Subcutaneous abdominal adipose tissue (tissue), 5 donors: ENCODE data around the gene ANO5.

Experiments used
- H3K27ac ChIP-seq: one replicate; pipeline ENCODE4 v1.7.0; 2013; ENCODE audit warnings: low read depth, mild to moderate bottlenecking, inconsistent platforms, low read length, moderate library complexity
- H3K27me3 ChIP-seq, 5 donors: one replicate each; pipeline ENCODE4 v1.7.0; 2013; ENCODE audit warnings: low read length in 5 of 5, inconsistent platforms in 1 of 5; ENCODE audit not compliant: control insufficient read depth in 5 of 5, insufficient read depth in 4 of 5
- H3K36me3 ChIP-seq, 5 donors: one replicate each; pipeline ENCODE4 v1.7.0; 2013; ENCODE audit warnings: low read length in 5 of 5; ENCODE audit not compliant: control insufficient read depth in 5 of 5, insufficient read depth in 5 of 5
- H3K4me1 ChIP-seq, 5 donors: one replicate each; pipeline ENCODE4 v1.7.0; 2013; ENCODE audit warnings: low read length in 5 of 5, mild to moderate bottlenecking in 3 of 5, moderate library complexity in 1 of 5; ENCODE audit not compliant: control insufficient read depth in 5 of 5, insufficient read depth in 5 of 5
- H3K4me3 ChIP-seq, 5 donors: one replicate each; pipeline ENCODE4 v1.7.0; 2013; ENCODE audit warnings: low read length in 5 of 5, low read depth in 1 of 5
- H3K9ac ChIP-seq, 5 donors: one replicate each; pipeline ENCODE4 v1.7.0; 2013; ENCODE audit warnings: low read length in 5 of 5, mild to moderate bottlenecking in 4 of 5, moderate library complexity in 3 of 5
- H3K9me3 ChIP-seq, 5 donors: one replicate each; pipeline ENCODE4 v1.7.0; 2013; ENCODE audit warnings: low read length in 5 of 5; ENCODE audit not compliant: control insufficient read depth in 5 of 5
- donor health status: healthy.
- donor health status: healthy.
- donor health status: healthy.
- donor health status: healthy.
- donor health status: healthy.

The ANO5 gene

GRCh38 chr11:22192642-22193347 lies at the start of gene ANO5:
Gene ANO5, plus strand, starts transcription at chr11:22193085. Its CDS starts 408 bp downstream, at chr11:22193493.
- peak within 1 kb of the TSS; percentile 69 to 88 (median 77) for H3K4me3 ChIP-seq
- peaks cover 0 to 24% (median 22%) of the 10 kb centered on the region in 5 donors for H3K4me1 ChIP-seq
- peak within 1 kb of the TSS in 4 of 5 donors; percentile 63 to 80 (median 70) for H3K9ac ChIP-seq
- no peaks in the 10 kb centered on the region for H3K9me3 ChIP-seq
- H3K27ac ChIP-seq = no peak within 1 kb of the TSS
- peaks cover 0 to 3% (median 0%) of the 10 kb centered on the region in 5 donors for H3K27me3 ChIP-seq
- no peaks in the 10 kb centered on the region for H3K36me3 ChIP-seq

GRCh38 chr11:22151649-22152197 lies 41.2 kb upstream of the ANO5 start:
- H3K27me3 ChIP-seq = peaks cover 0 to 4% (median 0%) of the 10 kb centered on the region in 5 donors
- no peaks in the 10 kb centered on the region for H3K36me3 ChIP-seq
- no peak overlapping the region for H3K4me3 ChIP-seq
- no peak overlapping the region for H3K27ac ChIP-seq
- no peaks in the 10 kb centered on the region for H3K9me3 ChIP-seq
- H3K4me1 ChIP-seq = no peaks in the 10 kb centered on the region
- H3K9ac ChIP-seq = no peak overlapping the region

- H3K27me3 ChIP-seq = peaks cover 0 to 6% (median 0%) of the 10 kb centered on the region in 5 donors
- no peak overlapping the region for H3K4me3 ChIP-seq
- no peak overlapping the region for H3K27ac ChIP-seq
- H3K9me3 ChIP-seq = no peaks in the 10 kb centered on the region
- H3K36me3 ChIP-seq = no peaks in the 10 kb centered on the region
- no peaks in the 10 kb centered on the region for H3K4me1 ChIP-seq
- no peak overlapping the region for H3K9ac ChIP-seq
These were observed 35.4 kb upstream of the ANO5 start for GRCh38 chr11:22157531-22157930.

GRCh38 chr11:22161489-22161888 lies 31.4 kb upstream of the ANO5 start:
- no peak overlapping the region for H3K27ac ChIP-seq
- H3K4me3 ChIP-seq = no peak overlapping the region
- H3K9me3 ChIP-seq = no peaks in the 10 kb centered on the region
- no peak overlapping the region for H3K9ac ChIP-seq
- H3K27me3 ChIP-seq = peaks cover 0 to 2% (median 0%) of the 10 kb centered on the region in 5 donors
- no peaks in the 10 kb centered on the region for H3K4me1 ChIP-seq
- no peaks in the 10 kb centered on the region for H3K36me3 ChIP-seq

- H3K36me3 ChIP-seq = no peaks in the 10 kb centered on the region
- no peak overlapping the region for H3K9ac ChIP-seq
- no peak overlapping the region for H3K27ac ChIP-seq
- no peaks in the 10 kb centered on the region for H3K9me3 ChIP-seq
- no peaks in the 10 kb centered on the region for H3K4me1 ChIP-seq
- no peak overlapping the region for H3K4me3 ChIP-seq
- no peaks in the 10 kb centered on the region for H3K27me3 ChIP-seq
These were observed 30.1 kb upstream of the ANO5 start for GRCh38 chr11:22162756-22163155.

- Histone ChIP-seq H3K4me3 (no peak overlapping the region), H3K9ac (no peak overlapping the region), H3K27ac (no peak overlapping the region), H3K36me3 (no peaks in the 10 kb centered on the region), H3K27me3 (no peaks in the 10 kb centered on the region), H3K4me1 (no peaks in the 10 kb centered on the region), H3K9me3 (no peaks in the 10 kb centered on the region)
These were observed 29.5 kb upstream of the ANO5 start for GRCh38 chr11:22163394-22163797.

GRCh38 chr11:22165087-22165486 lies 27.8 kb upstream of the ANO5 start:
- no peak overlapping the region for H3K27ac ChIP-seq
- H3K9ac ChIP-seq = no peak overlapping the region
- no peak overlapping the region for H3K4me3 ChIP-seq
- H3K4me1 ChIP-seq = no peaks in the 10 kb centered on the region
- no peaks in the 10 kb centered on the region for H3K36me3 ChIP-seq
- no peaks in the 10 kb centered on the region for H3K9me3 ChIP-seq
- H3K27me3 ChIP-seq = no peaks in the 10 kb centered on the region

- H3K4me3 ChIP-seq = no peak overlapping the region
- no peaks in the 10 kb centered on the region for H3K4me1 ChIP-seq
- no peaks in the 10 kb centered on the region for H3K36me3 ChIP-seq
- H3K27ac ChIP-seq = no peak overlapping the region
- H3K27me3 ChIP-seq = no peaks in the 10 kb centered on the region
- no peak overlapping the region for H3K9ac ChIP-seq
- H3K9me3 ChIP-seq = no peaks in the 10 kb centered on the region
These were observed 26.9 kb upstream of the ANO5 start for GRCh38 chr11:22165759-22166513.

GRCh38 chr11:22169833-22170232 lies 23.1 kb upstream of the ANO5 start:
- no peak overlapping the region for H3K9ac ChIP-seq
- H3K9me3 ChIP-seq = no peaks in the 10 kb centered on the region

GRCh38 chr11:22173532-22173931 lies 19.4 kb upstream of the ANO5 start:
- Histone ChIP-seq H3K27me3 (no peaks in the 10 kb centered on the region), H3K9me3 (no peaks in the 10 kb centered on the region), H3K4me3 (no peak overlapping the region), H3K27ac (no peak overlapping the region), H3K9ac (no peak overlapping the region), H3K36me3 (no peaks in the 10 kb centered on the region), H3K4me1 (no peaks in the 10 kb centered on the region)

More at GRCh38 chr11:22169833-22170232, 23.1 kb upstream of the ANO5 start:
- Histone ChIP-seq H3K27me3 (no peaks in the 10 kb centered on the region), H3K27ac (no peak overlapping the region), H3K4me3 (no peak overlapping the region), H3K36me3 (no peaks in the 10 kb centered on the region), H3K4me1 (no peaks in the 10 kb centered on the region)
